HL-60 (cell line): ENCODE results near the gene ANO10.

Experiments used
- DNase-seq, 2 experiments: peaks; one replicate each; pipeline ENCODE4 v3.0.0-alpha.2; 2010 to 2020; ENCODE audit warnings: low read depth in 1 of 2, low spot score in 1 of 2
- H3K27ac ChIP-seq: fragments of 250-450 bp; sonication (Bioruptor Pico); replicated peaks from 2 replicates; pipeline ENCODE4 v1.5.1; 2020; ENCODE audit warnings: mild to moderate bottlenecking, moderate library complexity
- H3K27me3 ChIP-seq: fragments of 250-450 bp; sonication (Bioruptor Pico); 2 replicates; pipeline ENCODE4 v1.5.1; 2021; ENCODE audit warnings: mild to moderate bottlenecking, moderate library complexity; ENCODE audit not compliant: insufficient read depth, poor library complexity, severe bottlenecking
- H3K4me3 ChIP-seq: replicated peaks from 2 replicates; pipeline ENCODE4 v1.5.1; 2011; ENCODE audit warnings: mild to moderate bottlenecking, control low read depth, low read length; ENCODE audit not compliant: insufficient read depth
- CTCF ChIP-seq: IDR thresholded peaks from one replicate; pipeline ENCODE4 v1.5.1; 2011; ENCODE audit warnings: low read length, control low read depth, inconsistent platforms; ENCODE audit not compliant: insufficient read depth
- GABPA ChIP-seq: IDR thresholded peaks from 2 replicates; pipeline ENCODE4 v1.6.1; 2012; ENCODE audit warnings: low read depth
- POLR2AphosphoS5 ChIP-seq: IDR thresholded peaks from 2 replicates; pipeline ENCODE4 v1.6.1; 2012; ENCODE audit warnings: low read depth
- REST ChIP-seq: IDR thresholded peaks from 2 replicates; pipeline ENCODE4 v1.6.1; 2012; ENCODE audit warnings: low read depth; ENCODE audit not compliant: insufficient replicate concordance
- SPI1 ChIP-seq: IDR thresholded peaks from 2 replicates; pipeline ENCODE4 v1.6.1; 2012; ENCODE audit warnings: low read depth, mild to moderate bottlenecking, borderline replicate concordance

ANO10 gene

GRCh38 chr3:43400781-43401730 lies 220.8 kb downstream of the ANO10 start:
- H3K27me3 ChIP-seq, result no peaks in the 10 kb centered on the region
- no peak for TF ChIP-seq CTCF
- TF ChIP-seq GABPA, result no peak
- TF ChIP-seq REST, result no peak
- TF ChIP-seq SPI1, result no peak
- TF ChIP-seq POLR2AphosphoS5, result no peak
- no peak overlapping the region for H3K27ac ChIP-seq
- no peak for DNase-seq
- no peak overlapping the region for H3K4me3 ChIP-seq

GRCh38 chr3:43400167-43400566 lies 221.6 kb downstream of the ANO10 start:
- no peak for TF ChIP-seq CTCF
- no peak for TF ChIP-seq POLR2AphosphoS5
- no peak for TF ChIP-seq REST
- TF ChIP-seq SPI1, result no peak
- TF ChIP-seq GABPA, result no peak
- no peak for DNase-seq

GRCh38 chr3:43399034-43399433 lies 222.8 kb downstream of the ANO10 start:
- Histone ChIP-seq H3K27me3 (no peaks in the 10 kb centered on the region), H3K4me3 (no peak overlapping the region), H3K27ac (no peak overlapping the region)
- DNase-seq, result no peak
- no peak for TF ChIP-seq SPI1
- TF ChIP-seq CTCF, result no peak

More at GRCh38 chr3:43400167-43400566, 221.6 kb downstream of the ANO10 start:
- H3K27me3 ChIP-seq, result no peaks in the 10 kb centered on the region
- no peak overlapping the region for H3K27ac ChIP-seq
- no peak overlapping the region for H3K4me3 ChIP-seq
